Kidney epithelial cell (primary cell): Measurements from ENCODE around the gene IMMP2L. TPM values are rescaled to one million over a fixed set of nuclear protein-coding genes. Genes with fewer than 3 reads are reported as not detected.

Source experiments
- DNase-seq: peaks from one replicate; pipeline ENCODE4 v3.0.0-alpha.2; 2010; ENCODE audit warnings: low read depth
- H3K27me3 ChIP-seq: 2 replicates; pipeline ENCODE4 v1.6.0; 2011; ENCODE audit warnings: low read length; ENCODE audit not compliant: control insufficient read depth, insufficient read depth
- H3K36me3 ChIP-seq: 2 replicates; pipeline ENCODE4 v1.5.1; 2011; ENCODE audit warnings: low read length; ENCODE audit not compliant: control insufficient read depth, insufficient read depth
- H3K4me3 ChIP-seq: 2 replicates; pipeline ENCODE4 v1.5.1; 2011; ENCODE audit warnings: low read depth, mild to moderate bottlenecking, control low read depth, low read length
- CTCF ChIP-seq: IDR thresholded peaks from 2 replicates; pipeline ENCODE4 v1.5.1; 2011; ENCODE audit warnings: mild to moderate bottlenecking, moderate library complexity, low read length, control low read depth, inconsistent platforms; ENCODE audit not compliant: insufficient read depth, poor library complexity, severe bottlenecking
- total RNA-seq: library from RNA; depleted of rRNA; stranded (reverse); fragments of >200 nt; gene quantifications from 2 replicates; pipeline ENCODE4 v1.2.3, GENCODE V29; 2015

Gene IMMP2L
- total RNA-seq, 1 donor from 2014 or later: 30.8 TPM

GRCh38 chr7:111025006-111025405 is 537.3 kb downstream of the IMMP2L start:
- no peak overlapping the region for H3K4me3 ChIP-seq
- TF ChIP-seq CTCF: no peak
- H3K36me3 ChIP-seq: no peaks in the 10 kb centered on the region
- H3K27me3 ChIP-seq: no peaks in the 10 kb centered on the region
- no peak for DNase-seq

- TF ChIP-seq CTCF: no peak
- Histone ChIP-seq H3K36me3 (no peaks in the 10 kb centered on the region), H3K4me3 (no peak overlapping the region)
Measured at GRCh38 chr7:111018960-111019736, 543.1 kb downstream of the IMMP2L start.

GRCh38 chr7:111018447-111018846 is 543.8 kb downstream of the IMMP2L start:
- Histone ChIP-seq H3K27me3 (no peaks in the 10 kb centered on the region), H3K4me3 (no peak overlapping the region), H3K36me3 (no peaks in the 10 kb centered on the region)
- TF ChIP-seq CTCF: no peak
- no peak for DNase-seq

More at GRCh38 chr7:111018960-111019736, 543.1 kb downstream of the IMMP2L start:
- no peaks in the 10 kb centered on the region for H3K27me3 ChIP-seq
- no peak for DNase-seq

- DNase-seq: no peak
- Histone ChIP-seq H3K27me3 (no peaks in the 10 kb centered on the region), H3K36me3 (no peaks in the 10 kb centered on the region), H3K4me3 (no peak overlapping the region)
- TF ChIP-seq CTCF: no peak
Measured at GRCh38 chr7:111014079-111014478, 548.2 kb downstream of the IMMP2L start.

- DNase-seq: no peak
- Histone ChIP-seq H3K36me3 (no peaks in the 10 kb centered on the region), H3K27me3 (no peaks in the 10 kb centered on the region), H3K4me3 (no peak overlapping the region)
- TF ChIP-seq CTCF: no peak
Measured at GRCh38 chr7:111012799-111013675, 549.3 kb downstream of the IMMP2L start.
